Measurements from ENCODE around the gene FEZ2.
"Not testable (repeated sequence)": the region's sequence is repeated elsewhere in the genome, so short reads cannot be mapped to it uniquely, and the experiment has no call there.

Gene FEZ2, protein sequence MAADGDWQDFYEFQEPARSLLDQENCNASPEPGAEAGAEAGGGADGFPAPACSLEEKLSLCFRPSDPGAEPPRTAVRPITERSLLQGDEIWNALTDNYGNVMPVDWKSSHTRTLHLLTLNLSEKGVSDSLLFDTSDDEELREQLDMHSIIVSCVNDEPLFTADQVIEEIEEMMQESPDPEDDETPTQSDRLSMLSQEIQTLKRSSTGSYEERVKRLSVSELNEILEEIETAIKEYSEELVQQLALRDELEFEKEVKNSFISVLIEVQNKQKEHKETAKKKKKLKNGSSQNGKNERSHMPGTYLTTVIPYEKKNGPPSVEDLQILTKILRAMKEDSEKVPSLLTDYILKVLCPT

DNA sequence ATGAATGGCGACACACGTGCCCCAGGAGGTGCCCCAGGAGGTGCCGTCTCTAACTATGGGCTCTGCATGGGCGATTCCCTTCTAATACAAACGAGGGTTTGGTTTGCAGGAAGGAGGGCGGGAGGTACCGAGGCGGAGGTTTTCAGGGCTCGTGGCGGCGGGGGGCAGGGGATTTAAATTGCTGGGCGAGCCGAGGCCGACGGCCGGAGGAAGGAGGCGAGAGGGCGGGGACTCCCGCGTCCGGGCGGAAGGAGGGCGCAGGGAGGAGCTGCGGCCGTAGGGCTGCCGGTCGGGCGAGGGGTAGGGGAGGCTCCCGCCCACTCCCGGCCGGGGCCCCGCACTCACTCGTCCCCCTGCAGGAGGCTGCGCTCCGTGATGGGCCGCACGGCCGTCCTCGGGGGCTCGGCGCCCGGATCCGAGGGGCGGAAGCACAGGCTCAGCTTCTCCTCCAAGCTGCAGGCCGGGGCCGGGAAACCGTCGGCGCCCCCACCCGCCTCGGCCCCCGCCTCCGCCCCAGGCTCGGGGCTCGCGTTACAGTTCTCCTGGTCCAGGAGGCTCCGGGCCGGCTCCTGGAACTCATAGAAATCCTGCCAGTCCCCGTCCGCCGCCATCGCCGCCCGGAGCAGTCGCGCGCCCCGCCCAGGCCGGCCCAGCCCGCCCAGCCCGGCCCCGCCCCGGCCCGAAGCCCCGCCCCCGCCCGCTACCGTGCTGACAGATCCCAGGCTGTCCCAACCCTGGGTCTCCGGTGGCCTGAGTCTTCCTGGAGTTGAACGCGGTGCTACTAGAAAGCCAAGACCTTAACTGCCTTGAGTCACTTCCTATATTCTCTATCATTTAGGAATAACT is at the start of gene FEZ2:
Gene FEZ2 (minus strand): TSS at position 637 of the 846 bp plus-strand sequence. CDS start 26 bp downstream, at position 611.
- peak; percentile 84 to 91 (median 88) for DNase-seq

GRCh38 chr2:36634981-36635597 is 37.1 kb upstream of the FEZ2 start:
- DNase-seq: no peak

GRCh38 chr2:36633470-36634092 is 35.6 kb upstream of the FEZ2 start:
- no peak for DNase-seq

DNA sequence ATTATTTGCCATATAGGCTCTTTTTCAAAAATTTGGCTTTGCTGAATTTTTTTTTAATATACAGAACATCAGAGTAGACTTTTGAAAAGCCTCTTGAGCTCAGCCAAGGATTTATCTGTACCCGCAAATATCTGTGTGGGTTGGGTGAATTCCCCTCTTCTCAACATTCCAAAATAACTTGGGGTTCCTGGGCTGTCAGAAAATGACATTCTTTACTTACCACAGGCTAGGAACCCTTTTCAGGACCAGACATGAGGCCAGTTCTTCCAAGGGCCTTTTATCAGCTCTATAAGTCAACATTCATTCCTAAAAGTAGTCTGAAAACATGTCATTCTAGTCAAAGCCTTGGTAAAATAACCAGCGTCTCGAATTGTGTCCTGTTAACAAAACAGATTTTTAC is 28.8 kb upstream of the FEZ2 start:
- DNase-seq: no peak

GRCh38 chr2:36626071-36626470 is 28.1 kb upstream of the FEZ2 start:
- no peak for DNase-seq

DNA sequence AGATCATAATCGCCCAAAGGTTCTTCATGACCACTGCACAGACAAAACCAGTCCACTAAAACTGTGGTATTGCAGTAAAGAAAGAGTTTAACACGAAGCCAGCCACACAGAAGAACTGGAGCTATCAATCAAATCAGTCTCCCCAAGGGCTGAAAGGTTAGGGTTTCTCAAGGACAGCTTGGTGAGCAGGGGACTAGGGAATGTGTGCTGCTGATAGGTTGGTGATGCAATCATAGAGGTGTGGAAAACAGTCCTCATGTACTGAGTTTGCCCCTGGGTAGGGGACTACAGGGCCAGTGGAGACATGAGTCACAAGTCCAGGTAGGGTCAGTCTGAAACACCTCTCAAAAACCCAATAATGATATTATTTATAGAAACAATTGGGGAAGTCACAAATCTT is 27.3 kb upstream of the FEZ2 start:
- DNase-seq: no peak

DNA sequence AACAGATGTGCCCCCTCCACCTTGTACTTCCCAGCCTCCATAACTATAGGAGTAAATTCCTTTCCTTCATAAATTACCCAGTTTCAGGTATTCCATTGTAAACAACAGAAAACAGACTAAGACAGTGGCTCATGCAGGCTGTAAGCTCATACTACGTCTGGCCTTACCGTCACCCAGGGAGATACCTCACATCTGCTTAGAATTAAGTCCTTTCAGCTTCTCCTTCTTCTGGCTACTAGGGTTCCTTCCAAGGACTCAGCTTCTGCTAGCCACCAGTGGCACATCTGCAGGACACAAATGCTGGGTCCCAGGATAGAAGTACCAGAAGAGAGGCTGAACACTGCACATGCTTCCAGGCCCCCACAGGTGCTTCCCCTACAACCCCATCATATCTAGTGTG is 22.4 kb upstream of the FEZ2 start:
- DNase-seq: no peak

- peak; percentile 41 to 48 (median 44) for DNase-seq
These were observed 20.4 kb upstream of the FEZ2 start for GRCh38 chr2:36618381-36618780.

DNA sequence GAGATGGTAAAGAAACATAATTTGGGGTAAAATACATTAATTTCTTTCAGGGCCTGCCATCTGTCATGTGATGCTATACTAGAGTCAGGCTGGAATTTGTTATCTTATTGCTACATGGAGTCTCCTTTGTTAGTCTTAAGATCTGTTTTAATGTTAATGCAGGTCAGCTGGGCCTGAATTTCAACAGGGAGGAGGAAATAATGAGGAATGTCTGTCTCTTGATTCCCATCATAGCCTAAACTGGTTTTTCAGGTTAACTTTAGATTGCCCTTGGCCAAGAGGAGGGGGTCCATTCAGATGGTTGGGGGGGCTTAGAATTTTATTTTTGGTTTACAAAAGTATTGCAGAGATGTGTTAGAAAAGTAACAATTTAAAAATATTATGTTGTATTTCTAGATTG is 19.0 kb upstream of the FEZ2 start:
- no peak for DNase-seq

- DNase-seq: peak in 1 of 3 donors; percentile 2
These were observed 17.3 kb upstream of the FEZ2 start for GRCh38 chr2:36615222-36615621.

- no peak for DNase-seq
These were observed 15.8 kb upstream of the FEZ2 start for GRCh38 chr2:36613801-36614200.

DNA sequence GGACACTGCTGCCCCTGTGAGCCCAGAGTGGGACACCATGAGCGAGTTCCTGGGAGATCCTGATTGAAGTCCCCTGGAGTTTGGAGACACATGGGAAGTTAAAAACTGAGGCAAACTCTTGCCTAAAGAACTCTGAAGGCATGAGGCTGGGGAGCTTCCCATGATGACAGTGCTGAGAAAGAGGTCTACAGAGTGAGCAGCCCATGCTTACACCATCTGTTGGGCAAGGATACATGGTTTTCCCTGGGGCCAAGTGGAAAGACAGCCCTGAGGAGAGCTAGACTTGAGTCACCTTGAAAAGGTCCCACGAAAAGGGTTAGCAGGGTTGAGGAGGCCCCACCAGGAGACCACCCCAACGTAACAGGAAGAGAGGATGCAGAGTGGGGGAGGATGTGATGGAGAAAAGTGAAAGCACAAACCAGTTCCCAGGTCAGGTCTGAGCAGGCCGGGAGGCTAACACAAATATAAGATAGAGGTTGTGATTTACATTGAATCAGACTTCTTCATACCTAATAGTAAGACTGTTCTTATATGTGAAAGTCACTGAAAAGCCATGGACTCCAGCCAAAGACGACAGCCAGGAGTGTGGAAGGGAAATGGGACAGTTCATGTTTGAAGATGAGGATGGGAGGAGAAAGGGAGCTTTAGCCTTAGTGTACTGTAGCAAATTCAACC is 13.5 kb upstream of the FEZ2 start:
- no peak for DNase-seq

- DNase-seq: no peak
These were observed 11.5 kb upstream of the FEZ2 start for GRCh38 chr2:36609507-36609906.

DNA sequence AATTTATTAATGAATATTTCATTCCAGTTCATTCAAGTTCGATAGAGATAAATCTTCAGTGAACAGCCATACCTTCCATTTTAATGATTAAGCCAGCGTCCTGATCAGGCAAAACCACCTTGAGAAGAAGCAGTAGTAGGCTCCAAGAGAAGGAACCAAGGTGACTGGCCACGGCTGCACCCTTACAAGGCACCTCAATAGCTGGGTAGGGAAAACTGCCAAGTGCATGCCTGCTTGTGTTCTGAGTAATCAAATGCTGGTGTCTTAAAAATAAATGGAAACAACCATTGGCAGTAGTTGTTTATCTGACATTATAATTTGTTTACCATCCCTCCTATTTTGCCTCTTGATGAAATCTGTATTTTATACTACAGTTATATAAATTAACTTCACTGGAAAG is 10.0 kb upstream of the FEZ2 start:
- DNase-seq: no peak

GRCh38 chr2:36606925-36607324 is 9.0 kb upstream of the FEZ2 start:
- DNase-seq: no peak

- no peak for DNase-seq
These were observed 7.3 kb upstream of the FEZ2 start for GRCh38 chr2:36605273-36605672.

DNA sequence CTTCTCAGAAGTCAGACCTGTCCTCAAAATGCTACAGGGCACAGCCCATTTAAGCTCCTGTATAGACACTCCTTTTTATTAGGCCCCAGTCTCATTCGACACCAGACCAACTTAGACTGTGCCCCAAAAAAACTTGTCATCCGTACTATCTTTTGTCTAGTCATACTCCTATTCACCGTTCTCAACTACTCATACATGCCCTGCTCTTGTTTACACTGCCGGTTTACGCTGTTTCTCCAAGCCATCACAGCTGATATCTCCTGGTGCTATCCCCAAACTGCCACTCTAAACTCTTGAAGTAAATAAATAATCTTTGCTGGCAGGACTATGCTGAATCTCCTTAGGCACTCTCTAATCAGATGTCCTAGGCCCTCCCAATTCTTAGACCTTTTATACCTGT is 5.7 kb upstream of the FEZ2 start:
- DNase-seq: not testable (repeated sequence)

DNA sequence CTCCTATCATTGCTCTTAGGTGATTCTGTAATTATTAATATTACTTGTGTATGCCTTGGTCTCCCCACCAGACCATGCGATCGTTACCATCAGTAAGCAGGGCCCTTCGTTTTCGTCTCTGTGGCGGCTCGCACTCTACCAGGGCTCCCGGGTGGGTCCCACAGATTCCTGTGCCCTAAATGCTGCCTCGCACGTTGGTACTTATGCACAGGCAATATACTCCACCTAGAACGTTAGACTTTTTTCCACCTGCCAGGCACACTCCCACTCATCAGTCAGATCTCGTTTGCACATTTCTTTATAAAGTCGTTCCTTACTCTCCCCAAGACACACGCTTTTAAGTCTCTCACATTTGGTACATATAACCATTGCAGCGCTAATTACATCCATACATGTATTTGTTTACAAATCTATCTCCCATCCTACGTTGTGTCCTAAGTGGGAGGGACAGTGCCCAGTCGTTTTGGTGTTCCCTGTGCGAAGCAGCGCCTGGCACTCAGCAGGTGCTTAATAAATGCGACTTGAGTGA is 901 bp downstream of the FEZ2 start:
- no peak for DNase-seq

DNA sequence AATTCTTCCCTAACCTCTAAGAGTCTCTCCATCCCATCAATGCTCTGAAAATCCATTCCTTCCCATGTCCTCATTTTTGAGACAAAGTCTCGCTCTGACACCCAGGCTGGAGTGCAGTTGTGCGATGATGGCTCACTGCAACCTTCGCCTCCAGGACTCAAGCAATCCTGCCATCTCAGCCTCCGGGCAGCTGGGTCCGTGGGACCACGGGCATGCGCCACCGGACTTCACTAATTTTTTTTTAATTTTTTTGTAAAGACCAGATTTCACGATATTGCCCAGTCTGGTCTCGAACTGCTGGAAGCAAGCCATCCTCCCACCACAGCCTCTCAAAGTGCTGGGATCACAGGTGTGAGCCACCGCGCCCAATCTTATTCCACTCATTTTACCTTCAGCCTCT is 1.6 kb downstream of the FEZ2 start:
- DNase-seq: no peak

DNA sequence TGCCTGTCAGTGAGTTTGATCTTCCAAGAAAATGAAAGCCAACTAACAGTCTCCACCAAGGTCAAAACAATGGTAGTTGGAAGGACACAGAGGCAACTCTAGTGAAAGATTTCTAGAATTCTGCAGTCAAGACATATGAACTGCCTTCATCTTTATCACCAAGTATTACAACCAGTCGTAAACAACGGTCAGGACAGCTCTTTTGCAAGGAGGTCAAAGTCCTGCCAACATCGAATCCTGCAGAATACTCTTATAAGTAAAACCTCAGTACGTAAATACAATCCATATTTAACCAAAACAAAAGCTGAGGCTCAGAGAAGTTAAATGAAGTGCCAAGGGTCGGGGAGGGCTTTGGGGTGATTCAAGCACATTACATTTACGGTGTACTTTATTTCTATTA is 3.1 kb downstream of the FEZ2 start:
- no peak for DNase-seq

GRCh38 chr2:36589230-36589630 is 8.7 kb downstream of the FEZ2 start:
- DNase-seq: peak in 1 of 3 donors; percentile 14

- DNase-seq: no peak
These were observed 10.4 kb downstream of the FEZ2 start for GRCh38 chr2:36587556-36587955.

All from suppressor macrophage treated with lipopolysaccharide for 1 hour (primary cell).